GM12878 (cell line): Measurements from ENCODE around the gene MACROD2. TPM values are rescaled to one million over a fixed set of nuclear protein-coding genes. Genes with fewer than 3 reads are reported as not detected.

Source experiments
- ATAC-seq: fragments of 200-7000 bp; cut with Tn5 transposase; 3 replicates; pipeline ENCODE4 v1.9.1; 2020; ENCODE audit warnings: mild to moderate bottlenecking, moderate library complexity
- BruUV-seq: library from RNA; stranded (reverse); fragments of 400-500 nt; replicated peaks from 2 replicates; lab custom pipeline; 2021; lab: Mats Ljungman, UMichigan
- CTCF ChIA-PET: fragments of 300-600 bp; sonication (Branson Sonifier 250); formaldehyde crosslinking; extraction: SDS; loops from one replicate; lab custom pipeline; 2021; ENCODE audit warnings: inconsistent platforms; lab: Yijun Ruan, JAX
- POLR2A ChIA-PET: fragments of 350-600 bp; formaldehyde crosslinking; extraction: SDS; loops from one replicate; lab custom pipeline; 2021; ENCODE audit warnings: inconsistent platforms; lab: Charles Lee
- RAD21 ChIA-PET: fragments of 300-600 bp; sonication (Branson Sonifier 250); formaldehyde crosslinking; loops from one replicate; lab custom pipeline; 2023; ENCODE audit warnings: antibody characterized with exemption; ENCODE audit not compliant: unreplicated experiment; lab: Charles Lee
- SMC1A ChIA-PET: fragments of 300-600 bp; sonication (Branson Sonifier 250); formaldehyde crosslinking; loops from one replicate; lab custom pipeline; 2023; ENCODE audit not compliant: unreplicated experiment, uncharacterized antibody; lab: Charles Lee
- DNase-seq: peaks from one replicate; pipeline ENCODE4 v3.0.0-alpha.2; 2011; ENCODE audit warnings: low read depth, low spot score
- FAIRE-seq: peaks from 3 replicates; lab custom pipeline; 2011; peaks lifted over from hg19 to GRCh38; lab: Jason Lieb, UNC
- H2AFZ ChIP-seq: 2 replicates; pipeline ENCODE4 v1.6.0; 2011; ENCODE audit warnings: low read depth, low read length, control low read depth; ENCODE audit not compliant: control insufficient read depth
- H3K27ac ChIP-seq: 2 replicates; pipeline ENCODE4 v1.5.1; 2011; ENCODE audit warnings: control low read depth; ENCODE audit not compliant: control insufficient read depth, insufficient read depth
- H3K27me3 ChIP-seq, 2 experiments: replicated peaks in 1 of 2; 2 replicates each; pipeline versions ENCODE4 v1.6.0 to v1.6.1; 2011; ENCODE audit warnings: low read length in 1 of 2; ENCODE audit not compliant: control insufficient read depth in 2 of 2, insufficient read depth in 2 of 2
- H3K36me3 ChIP-seq, 2 experiments: 2 replicates each; pipeline ENCODE4 v1.5.1; 2011; ENCODE audit warnings: low read length in 1 of 2; ENCODE audit not compliant: control insufficient read depth in 2 of 2, insufficient read depth in 2 of 2
- H3K4me1 ChIP-seq: 2 replicates; pipeline ENCODE4 v1.6.1; 2011; ENCODE audit warnings: mild to moderate bottlenecking, low read length, moderate library complexity, mixed read lengths; ENCODE audit not compliant: control insufficient read depth, insufficient read depth
- H3K4me2 ChIP-seq: 2 replicates; pipeline ENCODE4 v1.6.0; 2011; ENCODE audit warnings: control low read depth; ENCODE audit not compliant: control insufficient read depth, insufficient read depth
- H3K4me3 ChIP-seq: fragments of 200-600 bp; sonication (generic); 2 replicates; pipeline ENCODE4 v1.5.1; 2016
- H3K79me2 ChIP-seq: 2 replicates; pipeline ENCODE4 v1.6.0; 2011; ENCODE audit warnings: low read length; ENCODE audit not compliant: control insufficient read depth, insufficient read depth
- H3K9ac ChIP-seq: 2 replicates; pipeline ENCODE4 v1.8.0; 2011; ENCODE audit warnings: low read length, control low read depth, mixed read lengths; ENCODE audit not compliant: control insufficient read depth, insufficient read depth
- H3K9me3 ChIP-seq: replicated peaks from 3 replicates; pipeline ENCODE4 v1.5.1; 2011; ENCODE audit warnings: mild to moderate bottlenecking, low read length; ENCODE audit not compliant: control insufficient read depth, insufficient read depth
- H4K20me1 ChIP-seq: 2 replicates; pipeline ENCODE4 v1.6.0; 2011; ENCODE audit not compliant: control insufficient read depth, insufficient read depth
- CREM ChIP-seq: IDR thresholded peaks from 2 replicates; pipeline ENCODE4 v1.6.1; 2014; ENCODE audit warnings: antibody characterized with exemption, low read depth
- ESRRA ChIP-seq: IDR thresholded peaks from 2 replicates; pipeline ENCODE4 v1.6.1; 2012; ENCODE audit warnings: mild to moderate bottlenecking, low read length, improper control_type of control experiment
- HCFC1 ChIP-seq: fragments of 150-350 bp; IDR thresholded peaks from 2 replicates; pipeline ENCODE4 v1.6.1; 2014; ENCODE audit warnings: low read length
- HDGF ChIP-seq: fragments of 450-650 bp; IDR thresholded peaks from 2 replicates; pipeline ENCODE4 v1.6.1; 2016; ENCODE audit warnings: antibody characterized with exemption
- MYC ChIP-seq: IDR thresholded peaks from 2 replicates; pipeline ENCODE4 v1.6.1; 2011; ENCODE audit warnings: mild to moderate bottlenecking, low read length, moderate library complexity, inconsistent platforms; ENCODE audit not compliant: insufficient read depth, insufficient replicate concordance, insufficient read length, severe bottlenecking
- POLR2A ChIP-seq: IDR thresholded peaks from 2 replicates; pipeline ENCODE4 v1.6.1; 2011; ENCODE audit warnings: low read depth, mild to moderate bottlenecking, low read length
- SIN3A ChIP-seq: IDR thresholded peaks from 2 replicates; pipeline ENCODE4 v1.6.1; 2012; ENCODE audit warnings: low read depth, low read length, improper control_type of control experiment
- TCF7 ChIP-seq: IDR thresholded peaks from 2 replicates; pipeline ENCODE4 v1.6.1; 2014; ENCODE audit warnings: antibody characterized with exemption, borderline replicate concordance
- ZSCAN29 ChIP-seq: fragments of 450-650 bp; IDR thresholded peaks from 2 replicates; pipeline ENCODE4 v1.6.1; 2017; ENCODE audit warnings: mild to moderate bottlenecking, moderate library complexity
- whole genome bisulfite sequencing: methylation state at CpG from one replicate; pipeline ENCODE4 v1.1.6; 2016; ENCODE audit warnings: low lambda C conversion rate; ENCODE audit not compliant: insufficient replicate concordance, insufficient coverage; ENCODE audit errors: missing lambda C conversion rate; 5-methylcytosine and 5-hydroxymethylcytosine counted together
- in situ Hi-C: fragments of 300-500 bp; cut with MboI; formaldehyde crosslinking; loops from 9 replicates; pipeline ENCODE4 v1.14.3; 2018; ENCODE audit warnings: mixed read lengths
- intact Hi-C: fragments of 100-400 bp; cut with micrococcal nuclease; formaldehyde crosslinking; loops from one replicate; pipeline ENCODE4 v1.14.2; 2022; ENCODE audit not compliant: unreplicated experiment
- polyA plus RNA-seq, 11 experiments: library from polyadenylated mRNA; depleted of rRNA in 4 of 11; unstranded in 6 of 11; stranded (reverse) in 5 of 11; fragments of >200 nt; fragmentation: Nextera tagmentation in 4 of 11; fragmentation: Illumina TruSeq in 1 of 11; extraction: Ambion mirVana in 4 of 11; extraction: Trizol in 1 of 11; gene quantifications; 1 replicate in 1 of 11; 2 replicates in 10 of 11; pipeline versions ENCODE4 v1.2.1 to v1.2.3, GENCODE V29; 2011 to 2016; ENCODE audit warnings: inconsistent platforms in 2 of 11, missing spikeins in 2 of 11, low read depth in 1 of 11
- total RNA-seq, 4 experiments: library from RNA; depleted of rRNA in 3 of 4; stranded (reverse); fragments of >200 nt in 3 of 4; fragmentation: Illumina TruSeq in 1 of 4; extraction: Trizol in 1 of 4; gene quantifications; 2 replicates each; pipeline versions ENCODE4 v1.2.1 to v1.2.3, GENCODE V29; 2013 to 2021
- TF ChIP-seq, protein P1 (sequence below): fragments of 450-650 bp; IDR thresholded peaks from 2 replicates; pipeline ENCODE4 v1.6.1; 2017; ENCODE audit warnings: low read depth, mild to moderate bottlenecking, moderate library complexity
- TF ChIP-seq, protein P2 (sequence below): IDR thresholded peaks from 2 replicates; pipeline ENCODE4 v1.6.1; 2011; ENCODE audit warnings: low read depth, mild to moderate bottlenecking, low read length, moderate library complexity, borderline replicate concordance; ENCODE audit errors: extremely low read depth
- TF ChIP-seq, protein P3 (sequence below), 3 experiments: IDR thresholded peaks in 2 of 3; conservative IDR thresholded peaks in 1 of 3; 2 replicates each; pipeline ENCODE4 v1.5.1; 2011; ENCODE audit warnings: low read depth in 3 of 3, low read length in 3 of 3, mild to moderate bottlenecking in 3 of 3, control low read depth in 2 of 3, moderate library complexity in 2 of 3, inconsistent platforms in 1 of 3, mixed read lengths in 1 of 3; ENCODE audit not compliant: control insufficient read depth in 2 of 3, insufficient read depth in 1 of 3; ENCODE audit errors: extremely low read depth in 1 of 3
- TF ChIP-seq, protein P4 (sequence below): IDR thresholded peaks from 2 replicates; pipeline ENCODE4 v1.6.1; 2011; ENCODE audit warnings: low read depth, low read length, improper control_type of control experiment, borderline replicate concordance

The MACROD2 gene
- total and polyA plus RNA-seq, 10 of the 15 experiments (the other 5 are each of a cell fraction or from before 2014, with no cell fraction given): 1.1 to 21.5 (median 2.2) TPM

DNA sequence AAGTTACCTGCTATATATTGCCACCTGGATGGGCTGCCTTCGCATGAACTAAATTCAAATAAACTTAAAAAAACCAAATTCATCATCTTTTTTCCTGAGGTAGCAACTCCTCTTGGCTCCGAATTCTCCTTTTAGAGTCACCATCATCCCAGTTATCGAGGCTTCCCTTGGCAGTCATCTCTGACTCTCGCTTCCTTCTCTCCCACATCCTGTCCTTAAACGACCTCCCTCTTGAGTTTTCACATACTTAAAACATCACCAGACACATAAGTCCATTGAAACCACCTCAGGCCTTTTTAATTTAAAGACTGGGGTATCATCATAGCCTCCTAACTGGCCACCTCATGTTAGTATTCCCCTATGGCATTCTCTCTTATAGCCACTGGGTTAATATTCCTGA is 638.2 kb downstream of the MACROD2 start:
- ATAC-seq: no peak
- no peak for FAIRE-seq
- BruUV-seq: no TSS peak
- no peaks in the 10 kb centered on the region; the same call in 1 of the 2 replicates for H3K4me1 ChIP-seq
- in situ Hi-C loops: no loop called here
- H3K36me3 ChIP-seq: no peaks in the 10 kb centered on the region
- whole genome bisulfite sequencing: 13% methylated on average over 5 of the region's 5 CpGs
- H2AFZ ChIP-seq: no peak overlapping the region
- H3K4me3 ChIP-seq: no peak overlapping the region
- H3K9me3 ChIP-seq: no peaks in the 10 kb centered on the region
- H3K27me3 ChIP-seq: no peaks in the 10 kb centered on the region; a peak in 1 of 4 replicates
- TF ChIP-seq ZSCAN29 (no peak), ESRRA (no peak), SIN3A (no peak), POLR2A (no peak), TCF7 (no peak), CREM (no peak), HDGF (no peak), MYC (no peak), HCFC1 (no peak)
- TF ChIP-seq, protein P1, sequence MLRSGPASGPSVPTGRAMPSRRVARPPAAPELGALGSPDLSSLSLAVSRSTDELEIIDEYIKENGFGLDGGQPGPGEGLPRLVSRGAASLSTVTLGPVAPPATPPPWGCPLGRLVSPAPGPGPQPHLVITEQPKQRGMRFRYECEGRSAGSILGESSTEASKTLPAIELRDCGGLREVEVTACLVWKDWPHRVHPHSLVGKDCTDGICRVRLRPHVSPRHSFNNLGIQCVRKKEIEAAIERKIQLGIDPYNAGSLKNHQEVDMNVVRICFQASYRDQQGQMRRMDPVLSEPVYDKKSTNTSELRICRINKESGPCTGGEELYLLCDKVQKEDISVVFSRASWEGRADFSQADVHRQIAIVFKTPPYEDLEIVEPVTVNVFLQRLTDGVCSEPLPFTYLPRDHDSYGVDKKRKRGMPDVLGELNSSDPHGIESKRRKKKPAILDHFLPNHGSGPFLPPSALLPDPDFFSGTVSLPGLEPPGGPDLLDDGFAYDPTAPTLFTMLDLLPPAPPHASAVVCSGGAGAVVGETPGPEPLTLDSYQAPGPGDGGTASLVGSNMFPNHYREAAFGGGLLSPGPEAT: no peak
- TF ChIP-seq, protein P2, sequence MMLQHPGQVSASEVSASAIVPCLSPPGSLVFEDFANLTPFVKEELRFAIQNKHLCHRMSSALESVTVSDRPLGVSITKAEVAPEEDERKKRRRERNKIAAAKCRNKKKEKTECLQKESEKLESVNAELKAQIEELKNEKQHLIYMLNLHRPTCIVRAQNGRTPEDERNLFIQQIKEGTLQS: no peak
- TF ChIP-seq, protein P3, sequence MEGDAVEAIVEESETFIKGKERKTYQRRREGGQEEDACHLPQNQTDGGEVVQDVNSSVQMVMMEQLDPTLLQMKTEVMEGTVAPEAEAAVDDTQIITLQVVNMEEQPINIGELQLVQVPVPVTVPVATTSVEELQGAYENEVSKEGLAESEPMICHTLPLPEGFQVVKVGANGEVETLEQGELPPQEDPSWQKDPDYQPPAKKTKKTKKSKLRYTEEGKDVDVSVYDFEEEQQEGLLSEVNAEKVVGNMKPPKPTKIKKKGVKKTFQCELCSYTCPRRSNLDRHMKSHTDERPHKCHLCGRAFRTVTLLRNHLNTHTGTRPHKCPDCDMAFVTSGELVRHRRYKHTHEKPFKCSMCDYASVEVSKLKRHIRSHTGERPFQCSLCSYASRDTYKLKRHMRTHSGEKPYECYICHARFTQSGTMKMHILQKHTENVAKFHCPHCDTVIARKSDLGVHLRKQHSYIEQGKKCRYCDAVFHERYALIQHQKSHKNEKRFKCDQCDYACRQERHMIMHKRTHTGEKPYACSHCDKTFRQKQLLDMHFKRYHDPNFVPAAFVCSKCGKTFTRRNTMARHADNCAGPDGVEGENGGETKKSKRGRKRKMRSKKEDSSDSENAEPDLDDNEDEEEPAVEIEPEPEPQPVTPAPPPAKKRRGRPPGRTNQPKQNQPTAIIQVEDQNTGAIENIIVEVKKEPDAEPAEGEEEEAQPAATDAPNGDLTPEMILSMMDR (IDR thresholded peaks at IDR 0.05 in 2 of 3, conservative IDR thresholded peaks at IDR 0.05 in 1 of 3; ENCODE audit: control insufficient read depth in 2 of 3, extremely low read depth in 1 of 3, insufficient read depth in 1 of 3, low read depth in 3 of 3, low read length in 3 of 3): no peak
- TF ChIP-seq, protein P4, sequence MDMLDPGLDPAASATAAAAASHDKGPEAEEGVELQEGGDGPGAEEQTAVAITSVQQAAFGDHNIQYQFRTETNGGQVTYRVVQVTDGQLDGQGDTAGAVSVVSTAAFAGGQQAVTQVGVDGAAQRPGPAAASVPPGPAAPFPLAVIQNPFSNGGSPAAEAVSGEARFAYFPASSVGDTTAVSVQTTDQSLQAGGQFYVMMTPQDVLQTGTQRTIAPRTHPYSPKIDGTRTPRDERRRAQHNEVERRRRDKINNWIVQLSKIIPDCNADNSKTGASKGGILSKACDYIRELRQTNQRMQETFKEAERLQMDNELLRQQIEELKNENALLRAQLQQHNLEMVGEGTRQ: no peak
- ChIA-PET SMC1A (no interaction called here), RAD21 (no interaction called here), CTCF (no interaction called here), POLR2A (no interaction called here)
- no peaks in the 10 kb centered on the region for H3K79me2 ChIP-seq
- intact Hi-C loops: loop anchor here (10.0 kb wide), 1 partner anchor 591 kb away; no protein-coding TSS in a partner anchor
- no peak for DNase-seq
- no peaks in the 10 kb centered on the region for H4K20me1 ChIP-seq
- H3K4me2 ChIP-seq: no peak overlapping the region
- no peak overlapping the region for H3K9ac ChIP-seq
- no peak overlapping the region for H3K27ac ChIP-seq
